Measurements from ENCODE around the gene ENOSF1. TPM values are rescaled to one million over a fixed set of nuclear protein-coding genes. Genes with fewer than 3 reads are reported as not detected.

Gene ENOSF1
- total RNA-seq, 3 donors from 2014 or later (not counting 1 experiment from before 2014, with no cell fraction given): 36.3 to 51.5 (median 39.8) TPM

- H3K27me3 ChIP-seq (ENCODE audit: control insufficient read depth, insufficient read depth, low read length): no peaks in the 10 kb centered on the region
- ATAC-seq: no peak
- DNase-seq: no peak
- H3K9me3 Mint-ChIP-seq: no peaks in the 10 kb centered on the region
- H3K27me3 Mint-ChIP-seq (ENCODE audit: low read depth in 2 of 2): no peaks in the 10 kb centered on the region
- H3K4me1 Mint-ChIP-seq: no peaks in the 10 kb centered on the region
- no peak overlapping the region for H3K4me3 ChIP-seq (ENCODE audit: low read length)
- WGBS (ENCODE audit: insufficient coverage): 97% methylated on average over 6 of the region's 7 CpGs
- H3K9me3 ChIP-seq (ENCODE audit: control insufficient read depth, insufficient read depth, low read length): no peaks in the 10 kb centered on the region
- no peak for TF ChIP-seq CTCF (IDR thresholded peaks at IDR 0.05)
- H3K36me3 ChIP-seq (ENCODE audit: control insufficient read depth, insufficient read depth, low read length): peaks cover 26% of the 10 kb centered on the region
- H3K27ac ChIP-seq (ENCODE audit: low read length): no peak overlapping the region
- no peak overlapping the region for H3K27ac Mint-ChIP-seq
- H3K36me3 Mint-ChIP-seq: peaks cover 13% of the 10 kb centered on the region
- intact Hi-C loops (cut with micrococcal nuclease): no loop called here
- no peak overlapping the region for H3K4me3 Mint-ChIP-seq
- no peaks in the 10 kb centered on the region for H3K4me1 ChIP-seq (ENCODE audit: control insufficient read depth, insufficient read depth, low read length)
Measured at GRCh38 chr18:675307-675706, 37.1 kb downstream of the ENOSF1 start.

DNA sequence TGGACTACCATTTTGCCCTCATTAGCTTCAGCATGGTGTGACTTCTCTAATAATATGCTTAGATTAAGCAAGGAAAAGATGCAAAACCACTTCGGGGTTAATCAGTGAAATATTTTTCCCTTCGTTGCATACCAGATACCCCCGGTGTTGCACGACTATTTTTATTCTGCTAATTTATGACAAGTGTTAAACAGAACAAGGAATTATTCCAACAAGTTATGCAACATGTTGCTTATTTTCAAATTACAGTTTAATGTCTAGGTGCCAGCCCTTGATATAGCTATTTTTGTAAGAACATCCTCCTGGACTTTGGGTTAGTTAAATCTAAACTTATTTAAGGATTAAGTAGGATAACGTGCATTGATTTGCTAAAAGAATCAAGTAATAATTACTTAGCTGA is 38.7 kb downstream of the ENOSF1 start:
- Mint-ChIP-seq H3K36me3 (peaks cover 13% of the 10 kb centered on the region), H3K4me3 (no peak overlapping the region), H3K27ac (no peak overlapping the region), H3K4me1 (no peaks in the 10 kb centered on the region), H3K27me3 (ENCODE audit: low read depth in 2 of 2) (no peaks in the 10 kb centered on the region), H3K9me3 (no peaks in the 10 kb centered on the region)
- DNase-seq: no peak
- Histone ChIP-seq H3K36me3 (ENCODE audit: control insufficient read depth, insufficient read depth, low read length) (peaks cover 29% of the 10 kb centered on the region), H3K27ac (ENCODE audit: low read length) (no peak overlapping the region), H3K4me1 (ENCODE audit: control insufficient read depth, insufficient read depth, low read length) (no peaks in the 10 kb centered on the region), H3K9me3 (ENCODE audit: control insufficient read depth, insufficient read depth, low read length) (no peaks in the 10 kb centered on the region), H3K4me3 (ENCODE audit: low read length) (no peak overlapping the region), H3K27me3 (ENCODE audit: control insufficient read depth, insufficient read depth, low read length) (no peaks in the 10 kb centered on the region)
- 90% methylated on average over 5 of the region's 5 CpGs for WGBS (ENCODE audit: insufficient coverage)
- intact Hi-C loops (cut with micrococcal nuclease): no loop called here
- TF ChIP-seq CTCF (IDR thresholded peaks at IDR 0.05): no peak
- no peak for ATAC-seq

DNA sequence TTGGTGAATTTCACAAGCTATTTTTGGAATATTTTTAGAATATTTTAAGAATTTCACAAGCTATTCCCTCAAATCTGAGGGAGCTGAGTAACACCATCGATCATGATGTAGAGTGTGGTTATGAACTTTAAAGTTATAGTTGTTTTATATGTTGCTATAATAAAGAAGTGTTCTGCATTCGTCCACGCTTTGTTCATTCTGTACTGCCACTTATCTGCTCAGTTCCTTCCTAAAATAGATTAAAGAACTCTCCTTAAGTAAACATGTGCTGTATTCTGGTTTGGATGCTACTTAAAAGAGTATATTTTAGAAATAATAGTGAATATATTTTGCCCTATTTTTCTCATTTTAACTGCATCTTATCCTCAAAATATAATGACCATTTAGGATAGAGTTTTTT is 39.1 kb downstream of the ENOSF1 start:
- no peaks in the 10 kb centered on the region for H3K9me3 Mint-ChIP-seq
- intact Hi-C loops (cut with micrococcal nuclease): no loop called here
- Histone ChIP-seq H3K9me3 (ENCODE audit: control insufficient read depth, insufficient read depth, low read length) (no peaks in the 10 kb centered on the region), H3K27me3 (ENCODE audit: control insufficient read depth, insufficient read depth, low read length) (no peaks in the 10 kb centered on the region), H3K27ac (ENCODE audit: low read length) (no peak overlapping the region), H3K36me3 (ENCODE audit: control insufficient read depth, insufficient read depth, low read length) (peaks cover 27% of the 10 kb centered on the region), H3K4me3 (ENCODE audit: low read length) (no peak overlapping the region), H3K4me1 (ENCODE audit: control insufficient read depth, insufficient read depth, low read length) (no peaks in the 10 kb centered on the region)
- ATAC-seq (no peak), DNase-seq (no peak)
- peaks cover 13% of the 10 kb centered on the region for H3K36me3 Mint-ChIP-seq
- no CpG with 5 or more reads among the region's 3 CpGs for WGBS (ENCODE audit: insufficient coverage)
- no peak overlapping the region for H3K27ac Mint-ChIP-seq
- no peaks in the 10 kb centered on the region for H3K4me1 Mint-ChIP-seq
- no peak for TF ChIP-seq CTCF (IDR thresholded peaks at IDR 0.05)
- no peaks in the 10 kb centered on the region for H3K27me3 Mint-ChIP-seq (ENCODE audit: low read depth in 2 of 2)
- no peak overlapping the region for H3K4me3 Mint-ChIP-seq

DNA sequence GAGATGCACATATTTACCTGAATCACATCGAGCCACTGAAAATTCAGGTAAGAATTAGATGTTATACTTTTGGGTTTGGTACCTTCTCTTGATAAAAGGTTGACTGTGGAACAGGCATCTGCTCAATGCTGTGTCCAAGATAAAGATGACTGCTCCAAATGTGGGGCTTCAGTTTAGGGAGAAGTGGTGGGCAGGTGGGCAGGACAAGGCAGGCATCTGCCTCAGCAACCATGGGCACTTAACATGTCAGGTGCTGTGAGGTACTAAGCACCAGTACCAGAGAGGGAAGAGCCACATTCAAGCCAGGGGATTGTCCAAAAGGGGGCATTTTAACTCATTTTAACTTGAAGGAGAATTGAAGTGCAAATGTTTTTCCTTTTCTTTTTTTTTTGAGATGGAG is 41.0 kb downstream of the ENOSF1 start:
- Mint-ChIP-seq H3K4me3 (no peak overlapping the region), H3K27ac (no peak overlapping the region), H3K9me3 (peaks cover 4 to 5% of the 10 kb centered on the region in 2 donors), H3K36me3 (peaks cover 13% of the 10 kb centered on the region), H3K4me1 (no peaks in the 10 kb centered on the region), H3K27me3 (ENCODE audit: low read depth in 2 of 2) (no peaks in the 10 kb centered on the region)
- DNase-seq (no peak), ATAC-seq (no peak)
- TF ChIP-seq CTCF (IDR thresholded peaks at IDR 0.05): no peak
- 94% methylated on average over 1 of the region's 1 CpG for WGBS (ENCODE audit: insufficient coverage)
- peaks cover 24% of the 10 kb centered on the region for H3K36me3 ChIP-seq (ENCODE audit: control insufficient read depth, insufficient read depth, low read length)
- no peaks in the 10 kb centered on the region for H3K9me3 ChIP-seq (ENCODE audit: control insufficient read depth, insufficient read depth, low read length)
- intact Hi-C loops (cut with micrococcal nuclease): no loop called here
- H3K27me3 ChIP-seq (ENCODE audit: control insufficient read depth, insufficient read depth, low read length): no peaks in the 10 kb centered on the region
- no peak overlapping the region for H3K27ac ChIP-seq (ENCODE audit: low read length)
- H3K4me3 ChIP-seq (ENCODE audit: low read length): no peak overlapping the region
- H3K4me1 ChIP-seq (ENCODE audit: control insufficient read depth, insufficient read depth, low read length): no peaks in the 10 kb centered on the region

Measured in natural killer cell (primary cell).